NCI-H146 treated with DMSO at 0.1 percent for 48 hours (cell line): ENCODE results near the gene SETX.

Experiments used
- DNase-seq: peaks from one replicate; lab custom pipeline; 2025; ENCODE audit not compliant: unreplicated experiment; lab: John Stamatoyannopoulos, UW

Gene SETX

DNA sequence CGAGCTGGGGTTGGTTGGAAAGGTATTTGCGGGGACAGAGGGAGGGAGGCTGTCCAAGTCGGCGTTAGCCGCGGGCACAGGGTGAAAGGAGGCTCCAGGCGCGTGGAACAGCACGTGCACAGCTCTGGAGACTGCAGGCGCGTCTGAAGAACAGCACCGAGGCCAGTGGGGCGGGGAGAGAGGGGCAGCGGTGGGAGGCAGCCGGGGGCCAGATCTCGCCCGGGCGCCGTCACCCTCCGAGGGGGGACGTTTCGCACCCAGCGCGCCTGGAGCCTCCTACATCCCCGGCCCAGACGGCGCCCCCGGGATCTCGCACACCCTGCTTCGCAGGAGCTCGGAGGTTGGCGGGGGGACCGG, 113.3 kb downstream of the SETX start:
- DNase-seq = no peak

- peak; percentile 91 for DNase-seq
Measured at GRCh38 chr9:132240841-132241482, 113.8 kb downstream of the SETX start.

DNA sequence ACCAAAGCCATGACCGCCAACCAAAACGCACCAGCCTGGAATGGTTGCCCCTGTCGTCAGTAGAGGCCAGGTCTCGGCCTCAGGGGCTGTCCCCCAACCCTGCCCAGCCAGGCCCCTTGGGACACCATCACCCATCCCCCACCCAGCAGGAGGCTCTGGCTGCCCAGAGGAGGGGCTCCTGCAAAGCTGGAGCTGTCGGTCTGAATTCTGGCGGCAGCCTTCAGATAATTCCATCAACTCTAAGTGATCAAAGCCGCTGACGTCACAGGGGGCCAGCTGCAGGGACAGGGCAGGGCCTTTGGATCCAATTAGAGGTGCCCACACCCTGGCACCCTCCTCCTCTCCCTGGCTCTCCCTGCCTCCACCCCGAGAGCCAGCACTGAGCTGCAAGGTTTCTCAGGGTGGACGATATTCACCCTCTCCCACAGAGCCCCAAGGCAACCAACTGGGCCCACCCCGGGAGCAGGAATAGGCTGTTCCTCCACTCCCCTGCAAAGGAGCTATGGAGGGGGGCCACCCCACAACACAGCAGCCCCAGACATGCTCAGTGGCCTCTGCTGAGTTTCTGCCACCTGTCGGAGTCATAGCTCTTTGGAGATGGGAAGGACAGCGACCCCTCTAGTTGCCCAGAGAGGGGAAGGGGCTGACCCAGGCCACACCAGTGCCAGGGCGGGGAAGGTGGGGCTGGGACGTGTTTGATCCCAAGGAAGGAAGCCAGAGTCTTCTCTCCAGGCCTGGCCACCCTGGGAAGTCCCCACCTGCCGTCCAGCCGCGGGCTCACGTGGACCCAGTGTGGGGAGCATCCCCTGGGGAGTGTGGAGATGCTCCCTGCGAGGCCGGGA, 114.6 kb downstream of the SETX start:
- DNase-seq = no peak

GRCh38 chr9:132239518-132239917, 115.3 kb downstream of the SETX start:
- no peak for DNase-seq

- DNase-seq = no peak
Measured at GRCh38 chr9:132238992-132239391, 115.8 kb downstream of the SETX start.

GRCh38 chr9:132238026-132238972, 116.5 kb downstream of the SETX start:
- no peak for DNase-seq

DNA sequence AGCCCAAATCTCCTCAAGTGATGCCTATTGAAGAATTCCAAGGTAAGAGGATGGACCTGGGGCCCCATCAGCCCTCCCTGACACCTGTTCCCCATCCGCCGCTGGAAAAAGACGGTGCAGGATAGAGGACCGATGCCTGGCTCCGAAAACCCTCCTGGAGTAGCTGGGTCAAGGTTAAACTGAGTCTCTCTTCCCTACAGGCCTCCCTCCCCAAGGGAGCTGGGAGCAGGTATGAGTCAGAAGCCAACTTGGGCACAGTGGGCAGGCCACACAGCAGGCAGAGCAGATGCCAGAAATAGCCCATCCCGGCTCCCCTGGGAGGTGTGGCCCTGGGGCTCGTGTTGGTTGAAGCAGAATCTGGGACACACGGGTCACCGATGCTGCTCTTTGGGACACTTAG, 117.3 kb downstream of the SETX start:
- DNase-seq = no peak

DNA sequence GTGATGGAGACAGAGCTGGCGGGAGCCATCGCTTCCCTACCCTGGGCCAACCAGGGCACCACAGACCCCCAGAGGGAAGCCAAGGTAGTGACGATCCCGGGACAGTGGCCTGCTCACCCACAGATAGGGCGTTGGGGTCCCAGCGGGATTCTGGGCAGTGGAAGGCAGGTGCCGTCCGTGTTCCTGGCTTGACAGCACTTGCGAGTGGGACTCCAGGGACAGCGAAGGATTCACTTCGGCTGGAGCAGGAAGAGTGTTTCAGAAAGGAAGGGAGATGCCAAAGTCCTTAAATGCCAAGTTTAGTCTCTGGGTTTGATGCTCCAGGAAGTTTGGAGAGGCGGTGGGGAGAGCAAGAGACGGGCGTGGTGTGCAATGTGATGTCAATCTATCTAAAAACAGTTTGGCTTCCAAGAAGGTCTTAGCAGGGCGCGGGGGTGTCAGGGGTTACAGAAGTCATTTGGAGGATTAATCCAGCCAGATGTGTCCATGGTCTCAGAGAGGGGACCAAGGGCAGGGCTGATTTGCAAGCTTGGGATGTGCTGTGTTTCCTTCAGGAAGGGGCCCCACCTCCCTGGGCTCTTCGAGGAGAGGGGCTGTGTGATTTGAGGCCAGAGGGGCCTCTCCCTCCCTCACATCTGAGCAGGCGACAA, 118.0 kb downstream of the SETX start:
- DNase-seq = no peak

DNA sequence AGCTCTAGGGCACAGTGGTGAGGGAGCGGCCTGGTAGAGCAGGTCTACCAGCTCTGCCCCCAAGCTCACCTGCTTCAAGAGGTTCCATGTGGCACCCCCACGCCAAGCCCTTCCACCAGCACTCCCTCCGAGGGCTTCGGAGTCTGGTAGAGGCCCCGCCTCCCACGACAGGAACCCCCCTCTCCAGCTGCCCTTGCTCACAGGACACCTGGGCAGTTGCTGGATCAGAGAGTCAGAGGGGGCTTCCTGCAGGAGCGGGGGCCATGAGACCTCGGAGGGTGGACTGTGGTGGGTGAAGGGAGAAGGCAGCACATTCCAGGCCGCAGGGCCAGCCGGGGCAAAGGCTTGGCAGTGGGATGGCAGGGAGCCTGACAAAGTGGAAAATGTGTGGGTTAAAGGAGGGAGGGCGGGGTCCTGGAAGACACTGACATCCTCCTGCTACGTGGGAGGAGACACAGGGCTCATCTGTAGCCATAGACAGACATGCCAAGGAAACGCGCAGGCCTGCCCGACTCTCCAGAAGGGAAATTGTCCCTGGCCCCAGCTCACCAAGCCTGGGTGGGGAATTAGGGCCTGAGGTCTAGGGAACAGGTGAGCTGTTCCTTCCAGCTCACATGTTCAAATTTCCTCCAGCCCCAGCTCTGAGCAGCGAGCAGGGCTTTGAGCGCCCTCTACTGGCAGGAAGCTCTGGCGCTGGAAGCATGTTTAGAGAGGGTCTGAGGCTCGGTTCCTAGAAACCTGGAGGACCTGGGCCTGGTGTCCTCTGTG, 118.7 kb downstream of the SETX start:
- peak; percentile 32 for DNase-seq

DNA sequence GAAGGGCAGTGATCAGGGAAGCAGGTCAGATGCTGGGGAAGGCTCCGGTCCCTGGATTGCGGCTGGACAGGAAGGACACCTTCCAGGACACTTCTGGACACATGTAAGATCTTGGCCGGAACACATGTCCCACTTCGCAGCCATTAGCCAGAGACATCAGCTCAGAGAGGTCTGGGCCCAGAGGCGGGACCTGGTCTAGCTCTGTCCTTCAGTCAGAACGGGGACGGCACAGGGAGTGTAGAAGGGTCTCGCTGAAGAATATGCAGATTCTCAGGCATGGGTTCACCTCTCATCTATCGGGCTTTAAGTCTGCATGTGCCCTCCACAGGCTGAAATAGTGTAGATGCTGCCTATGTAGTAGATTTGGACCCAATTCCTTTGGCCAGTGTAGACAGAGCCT, 119.7 kb downstream of the SETX start:
- DNase-seq = no peak

DNA sequence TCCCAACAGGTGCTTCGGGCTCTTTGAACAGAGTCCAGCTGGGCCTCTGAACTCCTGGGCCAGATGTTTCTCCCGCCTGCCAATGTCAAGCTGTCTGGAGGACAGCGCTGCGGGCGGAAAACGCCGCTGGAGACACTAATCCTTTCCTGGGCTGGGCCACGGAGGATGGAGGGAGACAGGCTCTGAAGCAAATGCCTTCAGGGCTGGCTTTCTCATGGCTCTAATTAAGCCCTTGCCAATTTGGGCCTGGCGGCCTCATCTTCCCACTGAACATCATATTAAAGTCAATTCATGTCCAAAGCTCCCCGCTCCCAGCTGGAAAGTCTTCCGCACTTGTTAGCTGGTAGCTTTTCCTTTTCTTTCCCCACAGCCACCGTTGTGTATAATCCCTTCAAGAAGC, 120.3 kb downstream of the SETX start:
- DNase-seq = no peak

GRCh38 chr9:132233138-132233537, 121.6 kb downstream of the SETX start:
- DNase-seq = no peak

DNA sequence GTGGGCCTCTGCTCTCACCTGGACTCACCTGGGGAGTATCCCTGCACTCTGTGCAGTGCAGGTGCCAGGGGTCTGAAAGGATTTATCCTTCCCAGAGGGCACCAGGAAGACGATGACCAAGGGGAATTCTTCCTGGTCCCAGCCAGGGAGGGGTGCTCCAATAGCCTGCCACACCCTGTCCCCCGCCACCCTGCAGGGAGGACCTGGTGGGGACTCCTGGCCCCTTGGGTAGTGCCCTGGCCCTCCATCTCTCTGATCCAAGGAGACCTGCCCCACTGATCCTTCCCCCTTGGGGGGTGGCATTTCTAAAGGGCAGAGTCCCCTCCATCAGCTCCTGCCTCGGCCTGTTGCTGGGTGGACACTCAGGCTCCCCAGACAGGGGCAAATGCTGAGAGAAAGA, 122.3 kb downstream of the SETX start:
- no peak for DNase-seq

GRCh38 chr9:132231019-132231701, 123.6 kb downstream of the SETX start:
- DNase-seq = no peak

- no peak for DNase-seq
Measured at GRCh38 chr9:132230605-132231004, 124.2 kb downstream of the SETX start.

DNA sequence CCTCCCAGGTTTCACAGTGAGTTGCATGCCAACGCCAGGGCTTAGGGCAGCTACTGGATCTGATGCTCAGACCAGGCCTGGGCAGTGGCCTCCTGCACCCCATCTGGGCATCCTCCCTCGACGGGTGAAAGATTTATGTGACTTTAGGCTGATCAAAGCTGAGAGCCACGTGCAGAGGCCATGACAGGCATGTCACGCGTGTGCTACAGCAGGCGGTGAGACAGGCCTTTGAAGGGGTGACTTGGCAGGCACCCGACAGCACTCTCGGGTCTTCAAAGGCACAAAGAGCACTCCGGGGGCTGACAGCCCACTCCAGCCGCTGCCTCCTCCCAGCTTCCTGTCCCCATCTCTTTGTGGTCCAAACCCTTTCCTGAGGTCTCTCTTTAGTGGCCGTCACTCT, 126.7 kb downstream of the SETX start:
- DNase-seq = no peak

DNA sequence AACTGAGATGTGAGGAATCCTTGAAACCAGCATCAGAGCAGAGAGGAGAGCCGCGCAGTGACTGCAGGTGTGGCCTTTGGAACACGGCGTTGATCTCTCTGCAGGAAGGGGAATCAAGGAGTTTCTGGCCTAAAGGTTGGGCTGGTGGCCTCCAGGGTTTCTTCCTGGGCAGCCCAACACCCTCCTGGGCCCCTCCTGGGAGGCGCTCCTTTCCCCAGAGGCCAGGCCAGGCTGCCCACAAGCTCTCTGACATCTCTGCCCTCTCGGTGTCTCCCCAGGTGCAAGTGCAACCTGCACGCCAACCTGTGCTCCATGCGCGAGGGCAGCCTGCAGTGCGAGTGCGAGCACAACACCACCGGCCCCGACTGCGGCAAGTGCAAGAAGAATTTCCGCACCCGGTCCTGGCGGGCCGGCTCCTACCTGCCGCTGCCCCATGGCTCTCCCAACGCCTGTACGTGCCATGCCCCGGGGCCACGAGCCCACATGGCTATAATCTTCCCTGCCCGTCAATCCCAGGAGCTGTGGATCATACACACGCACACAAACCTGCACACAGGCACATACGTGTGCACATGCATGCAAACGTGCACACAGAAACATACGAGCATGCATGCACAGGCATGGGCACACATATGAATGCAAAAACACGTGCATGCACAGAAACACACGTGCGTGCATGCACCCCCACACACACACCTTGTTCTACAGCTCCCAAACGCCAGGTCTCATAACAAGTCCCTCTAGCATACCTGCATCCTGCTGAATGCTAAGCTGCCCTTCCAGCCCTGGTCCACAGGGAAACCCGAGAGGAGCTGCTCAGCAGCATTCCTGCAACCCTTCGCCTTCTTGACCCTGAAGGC, 128.0 kb downstream of the SETX start:
- DNase-seq = no peak

DNA sequence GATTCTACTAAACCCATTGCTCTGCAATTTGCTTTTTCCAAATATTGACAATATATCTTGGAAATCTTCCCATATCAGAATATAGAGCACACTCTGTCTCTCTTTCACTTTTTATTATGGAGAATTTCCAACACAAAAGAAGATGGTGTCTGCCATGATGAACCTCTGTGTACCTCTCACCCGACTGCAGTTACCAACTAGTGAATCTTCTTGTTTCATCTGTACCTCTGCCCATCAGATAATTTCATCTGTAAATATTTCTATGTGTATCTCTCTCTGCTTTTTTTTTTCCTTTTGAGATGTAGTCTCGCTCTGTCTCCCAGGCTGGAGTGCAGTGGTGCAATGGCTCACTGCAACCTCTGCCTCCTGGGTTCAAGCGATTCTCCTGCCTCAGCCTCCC, 130.1 kb downstream of the SETX start:
- DNase-seq = no peak

- DNase-seq = no peak
Measured at GRCh38 chr9:132221941-132222340, 132.8 kb downstream of the SETX start.
